ENCODE data around the gene JMJD8.

JMJD8 gene

GRCh38 chr16:704552-705380 lies 20.6 kb upstream of the JMJD8 start:
- H3K4me1 ChIP-seq (ENCODE audit: control insufficient read depth, low read depth, low read length) = no peaks in the 10 kb centered on the region
- peaks cover 91% of the 10 kb centered on the region for H3K27me3 ChIP-seq (ENCODE audit: control insufficient read depth, insufficient read depth, low read length)
- H3K36me3 ChIP-seq (ENCODE audit: control insufficient read depth, low read depth, low read length) = no peaks in the 10 kb centered on the region
- no peak overlapping the region for H3K27ac ChIP-seq (ENCODE audit: low read length)
- H3K9me3 ChIP-seq (ENCODE audit: control insufficient read depth, low read depth, low read length) = no peaks in the 10 kb centered on the region
- H3K9ac ChIP-seq (ENCODE audit: low read length) = no peak overlapping the region
- H3K4me3 ChIP-seq (ENCODE audit: low read length) = no peak overlapping the region

- Histone ChIP-seq H3K9ac (ENCODE audit: low read length) (no peak overlapping the region), H3K4me3 (ENCODE audit: low read length) (no peak overlapping the region), H3K36me3 (ENCODE audit: control insufficient read depth, low read depth, low read length) (no peaks in the 10 kb centered on the region), H3K27ac (ENCODE audit: low read length) (no peak overlapping the region), H3K27me3 (ENCODE audit: control insufficient read depth, insufficient read depth, low read length) (peaks cover 94% of the 10 kb centered on the region), H3K9me3 (ENCODE audit: control insufficient read depth, low read depth, low read length) (no peaks in the 10 kb centered on the region), H3K4me1 (ENCODE audit: control insufficient read depth, low read depth, low read length) (no peaks in the 10 kb centered on the region)
Measured at GRCh38 chr16:704047-704446, 19.9 kb upstream of the JMJD8 start.

- no peak overlapping the region for H3K9ac ChIP-seq (ENCODE audit: low read length)
- H3K27me3 ChIP-seq (ENCODE audit: control insufficient read depth, insufficient read depth, low read length) = peaks cover 94% of the 10 kb centered on the region
- no peak overlapping the region for H3K27ac ChIP-seq (ENCODE audit: low read length)
- no peaks in the 10 kb centered on the region for H3K4me1 ChIP-seq (ENCODE audit: control insufficient read depth, low read depth, low read length)
- no peaks in the 10 kb centered on the region for H3K36me3 ChIP-seq (ENCODE audit: control insufficient read depth, low read depth, low read length)
- H3K4me3 ChIP-seq (ENCODE audit: low read length) = no peak overlapping the region
- H3K9me3 ChIP-seq (ENCODE audit: control insufficient read depth, low read depth, low read length) = no peaks in the 10 kb centered on the region
Measured at GRCh38 chr16:703406-703805, 19.3 kb upstream of the JMJD8 start.

GRCh38 chr16:702341-702740 lies 18.2 kb upstream of the JMJD8 start:
- Histone ChIP-seq H3K36me3 (ENCODE audit: control insufficient read depth, low read depth, low read length) (no peaks in the 10 kb centered on the region), H3K27me3 (ENCODE audit: control insufficient read depth, insufficient read depth, low read length) (peaks cover 94% of the 10 kb centered on the region), H3K9me3 (ENCODE audit: control insufficient read depth, low read depth, low read length) (no peaks in the 10 kb centered on the region), H3K9ac (ENCODE audit: low read length) (no peak overlapping the region), H3K27ac (ENCODE audit: low read length) (no peak overlapping the region), H3K4me3 (ENCODE audit: low read length) (no peak overlapping the region), H3K4me1 (ENCODE audit: control insufficient read depth, low read depth, low read length) (no peaks in the 10 kb centered on the region)

- no peaks in the 10 kb centered on the region for H3K4me1 ChIP-seq (ENCODE audit: control insufficient read depth, low read depth, low read length)
- H3K27me3 ChIP-seq (ENCODE audit: control insufficient read depth, insufficient read depth, low read length) = peaks cover 91% of the 10 kb centered on the region
- H3K4me3 ChIP-seq (ENCODE audit: low read length) = no peak overlapping the region
- no peaks in the 10 kb centered on the region for H3K36me3 ChIP-seq (ENCODE audit: control insufficient read depth, low read depth, low read length)
- H3K27ac ChIP-seq (ENCODE audit: low read length) = no peak overlapping the region
- H3K9me3 ChIP-seq (ENCODE audit: control insufficient read depth, low read depth, low read length) = no peaks in the 10 kb centered on the region
- no peak overlapping the region for H3K9ac ChIP-seq (ENCODE audit: low read length)
Measured at GRCh38 chr16:700684-701584, 16.8 kb upstream of the JMJD8 start.

- Histone ChIP-seq H3K9me3 (ENCODE audit: control insufficient read depth, low read depth, low read length) (no peaks in the 10 kb centered on the region), H3K36me3 (ENCODE audit: control insufficient read depth, low read depth, low read length) (no peaks in the 10 kb centered on the region), H3K4me3 (ENCODE audit: low read length) (no peak overlapping the region), H3K27ac (ENCODE audit: low read length) (no peak overlapping the region), H3K4me1 (ENCODE audit: control insufficient read depth, low read depth, low read length) (no peaks in the 10 kb centered on the region), H3K9ac (ENCODE audit: low read length) (no peak overlapping the region), H3K27me3 (ENCODE audit: control insufficient read depth, insufficient read depth, low read length) (peaks cover 96% of the 10 kb centered on the region)
Measured at GRCh38 chr16:698911-699671, 15.0 kb upstream of the JMJD8 start.

- Histone ChIP-seq H3K9me3 (ENCODE audit: control insufficient read depth, low read depth, low read length) (no peaks in the 10 kb centered on the region), H3K4me3 (ENCODE audit: low read length) (peak overlapping the region; percentile 68), H3K36me3 (ENCODE audit: control insufficient read depth, low read depth, low read length) (no peaks in the 10 kb centered on the region), H3K9ac (ENCODE audit: low read length) (no peak overlapping the region), H3K27me3 (ENCODE audit: control insufficient read depth, insufficient read depth, low read length) (peaks cover 94% of the 10 kb centered on the region), H3K4me1 (ENCODE audit: control insufficient read depth, low read depth, low read length) (no peaks in the 10 kb centered on the region), H3K27ac (ENCODE audit: low read length) (no peak overlapping the region)
Measured at GRCh38 chr16:695355-696089, 11.4 kb upstream of the JMJD8 start.

- H3K36me3 ChIP-seq (ENCODE audit: control insufficient read depth, low read depth, low read length) = no peaks in the 10 kb centered on the region
- peaks cover 88% of the 10 kb centered on the region for H3K27me3 ChIP-seq (ENCODE audit: control insufficient read depth, insufficient read depth, low read length)
- peak overlapping the region; percentile 51 for H3K4me3 ChIP-seq (ENCODE audit: low read length)
- no peaks in the 10 kb centered on the region for H3K4me1 ChIP-seq (ENCODE audit: control insufficient read depth, low read depth, low read length)
- no peak overlapping the region for H3K9ac ChIP-seq (ENCODE audit: low read length)
- H3K9me3 ChIP-seq (ENCODE audit: control insufficient read depth, low read depth, low read length) = no peaks in the 10 kb centered on the region
- H3K27ac ChIP-seq (ENCODE audit: low read length) = no peak overlapping the region
Measured at GRCh38 chr16:694863-695354, 10.8 kb upstream of the JMJD8 start.

- peak overlapping the region; percentile 51 for H3K4me3 ChIP-seq (ENCODE audit: low read length)
- no peak overlapping the region for H3K9ac ChIP-seq (ENCODE audit: low read length)
- H3K9me3 ChIP-seq (ENCODE audit: control insufficient read depth, low read depth, low read length) = no peaks in the 10 kb centered on the region
- no peaks in the 10 kb centered on the region for H3K4me1 ChIP-seq (ENCODE audit: control insufficient read depth, low read depth, low read length)
- peaks cover 82% of the 10 kb centered on the region for H3K27me3 ChIP-seq (ENCODE audit: control insufficient read depth, insufficient read depth, low read length)
- no peak overlapping the region for H3K27ac ChIP-seq (ENCODE audit: low read length)
- no peaks in the 10 kb centered on the region for H3K36me3 ChIP-seq (ENCODE audit: control insufficient read depth, low read depth, low read length)
Measured at GRCh38 chr16:694187-694862, 10.2 kb upstream of the JMJD8 start.

GRCh38 chr16:693766-694165 lies 9.6 kb upstream of the JMJD8 start:
- Histone ChIP-seq H3K36me3 (ENCODE audit: control insufficient read depth, low read depth, low read length) (no peaks in the 10 kb centered on the region), H3K9me3 (ENCODE audit: control insufficient read depth, low read depth, low read length) (no peaks in the 10 kb centered on the region), H3K9ac (ENCODE audit: low read length) (no peak overlapping the region), H3K27ac (ENCODE audit: low read length) (no peak overlapping the region), H3K27me3 (ENCODE audit: control insufficient read depth, insufficient read depth, low read length) (peaks cover 77% of the 10 kb centered on the region), H3K4me3 (ENCODE audit: low read length) (peak overlapping the region; percentile 51), H3K4me1 (ENCODE audit: control insufficient read depth, low read depth, low read length) (no peaks in the 10 kb centered on the region)
